ENCODE results near the gene INSYN2B. TPM values are rescaled to one million over a fixed set of nuclear protein-coding genes. Genes with fewer than 3 reads are reported as not detected.
"Not testable (repeated sequence)": the region's sequence is repeated elsewhere in the genome, so short reads cannot be mapped to it uniquely, and the experiment has no call there.

The INSYN2B gene
- total RNA-seq, 2 donors from 2014 or later, result 0.29 to 1.1 TPM

- ATAC-seq; DNase-seq; intact Hi-C loops (cut with DNase I): not testable (repeated sequence)
These were observed 146.5 kb downstream of the INSYN2B start for GRCh38 chr5:169833681-169834292.

GRCh38 chr5:169832845-169833244, 147.4 kb downstream of the INSYN2B start:
- intact Hi-C loops (cut with DNase I), result no loop called here
- ATAC-seq (no peak), DNase-seq (no peak)

- ATAC-seq, result no peak
- intact Hi-C loops (cut with DNase I), result no loop called here
- DNase-seq, result no peak
These were observed 148.0 kb downstream of the INSYN2B start for GRCh38 chr5:169832304-169832703.

- DNase-seq, result no peak
- intact Hi-C loops (cut with DNase I), result no loop called here
- no peak for ATAC-seq
These were observed 149.0 kb downstream of the INSYN2B start for GRCh38 chr5:169831331-169831730.

GRCh38 chr5:169828385-169828784, 151.9 kb downstream of the INSYN2B start:
- no peak for ATAC-seq
- intact Hi-C loops (cut with DNase I), result no loop called here
- DNase-seq, result no peak

GRCh38 chr5:169827769-169828168, 152.5 kb downstream of the INSYN2B start:
- ATAC-seq (no peak), DNase-seq (no peak)
- intact Hi-C loops (cut with DNase I), result no loop called here

- ATAC-seq (no peak), DNase-seq (no peak)
- intact Hi-C loops (cut with DNase I), result no loop called here
These were observed 153.7 kb downstream of the INSYN2B start for GRCh38 chr5:169826618-169827017.

- intact Hi-C loops (cut with DNase I), result no loop called here
- ATAC-seq (no peak), DNase-seq (no peak)
These were observed 163.3 kb downstream of the INSYN2B start for GRCh38 chr5:169817031-169817430.

GRCh38 chr5:169814522-169814921, 165.8 kb downstream of the INSYN2B start:
- DNase-seq (no peak), ATAC-seq (no peak)
- intact Hi-C loops (cut with DNase I), result no loop called here

Small RNA genes lying within 50 kb of the gene (microRNA-seq; reads per million reads assigned to microRNA genes)
- 0 to 0.27 reads per million in 2 donors for gene MIR378E

Other genes with a start within 250 kb of the INSYN2B start
- not detected for gene FOXI1, start 125.4 kb upstream of the INSYN2B start, total RNA-seq